ENCODE results near the gene KRTAP21-1.

KRTAP21-1 gene

GRCh38 chr21:30719401-30719800 is 35.8 kb downstream of the KRTAP21-1 start:
- H3K36me3 ChIP-seq (ENCODE audit: control insufficient read depth, insufficient read depth, low read length), result no peaks in the 10 kb centered on the region
- no peaks in the 10 kb centered on the region for H3K9me3 ChIP-seq (ENCODE audit: control insufficient read depth, insufficient read depth, low read length)
- H3K4me1 ChIP-seq (ENCODE audit: control insufficient read depth, insufficient read depth, low read length), result no peaks in the 10 kb centered on the region
- no peak overlapping the region for H3K27ac ChIP-seq (ENCODE audit: low read depth, low read length)
- H3K27me3 ChIP-seq (ENCODE audit: control insufficient read depth, insufficient read depth, low read length), result no peaks in the 10 kb centered on the region
- H3K4me3 ChIP-seq (ENCODE audit: low read depth, low read length), result no peak overlapping the region
- H3K9ac ChIP-seq (ENCODE audit: low read depth, low read length), result no peak overlapping the region

GRCh38 chr21:30718239-30718909 is 36.9 kb downstream of the KRTAP21-1 start, which contains the start of gene KRTAP21-3:
KRTAP21-3 (minus strand) TSS chr21:30718777; CDS start chr21:30718759, 18 bp downstream.
- Histone ChIP-seq H3K9ac (ENCODE audit: low read depth, low read length) (no peak within 1 kb of the TSS), H3K9me3 (ENCODE audit: control insufficient read depth, insufficient read depth, low read length) (no peaks in the 10 kb centered on the region), H3K36me3 (ENCODE audit: control insufficient read depth, insufficient read depth, low read length) (no peaks in the 10 kb centered on the region), H3K4me1 (ENCODE audit: control insufficient read depth, insufficient read depth, low read length) (no peaks in the 10 kb centered on the region), H3K27me3 (ENCODE audit: control insufficient read depth, insufficient read depth, low read length) (no peaks in the 10 kb centered on the region), H3K27ac (ENCODE audit: low read depth, low read length) (no peak within 1 kb of the TSS), H3K4me3 (ENCODE audit: low read depth, low read length) (no peak within 1 kb of the TSS)

- H3K9me3 ChIP-seq (ENCODE audit: control insufficient read depth, insufficient read depth, low read length), result peaks cover 2% of the 10 kb centered on the region; the same call in 1 of the 2 replicates
- no peaks in the 10 kb centered on the region for H3K4me1 ChIP-seq (ENCODE audit: control insufficient read depth, insufficient read depth, low read length)
- H3K27ac ChIP-seq (ENCODE audit: low read depth, low read length), result no peak overlapping the region
- H3K4me3 ChIP-seq (ENCODE audit: low read depth, low read length), result no peak overlapping the region
- H3K36me3 ChIP-seq (ENCODE audit: control insufficient read depth, insufficient read depth, low read length), result no peaks in the 10 kb centered on the region
- no peaks in the 10 kb centered on the region for H3K27me3 ChIP-seq (ENCODE audit: control insufficient read depth, insufficient read depth, low read length)
- H3K9ac ChIP-seq (ENCODE audit: low read depth, low read length), result no peak overlapping the region
Observed at GRCh38 chr21:30717105-30717504, 38.1 kb downstream of the KRTAP21-1 start.

- Histone ChIP-seq H3K27ac (ENCODE audit: low read depth, low read length) (no peak overlapping the region), H3K36me3 (ENCODE audit: control insufficient read depth, insufficient read depth, low read length) (no peaks in the 10 kb centered on the region), H3K4me3 (ENCODE audit: low read depth, low read length) (no peak overlapping the region), H3K4me1 (ENCODE audit: control insufficient read depth, insufficient read depth, low read length) (no peaks in the 10 kb centered on the region), H3K9me3 (ENCODE audit: control insufficient read depth, insufficient read depth, low read length) (peaks cover 2% of the 10 kb centered on the region; the same call in 1 of the 2 replicates), H3K9ac (ENCODE audit: low read depth, low read length) (no peak overlapping the region), H3K27me3 (ENCODE audit: control insufficient read depth, insufficient read depth, low read length) (no peaks in the 10 kb centered on the region)
Observed at GRCh38 chr21:30714946-30715345, 40.3 kb downstream of the KRTAP21-1 start.

GRCh38 chr21:30714456-30714855 is 40.8 kb downstream of the KRTAP21-1 start:
- no peaks in the 10 kb centered on the region for H3K36me3 ChIP-seq (ENCODE audit: control insufficient read depth, insufficient read depth, low read length)
- no peak overlapping the region for H3K9ac ChIP-seq (ENCODE audit: low read depth, low read length)
- no peaks in the 10 kb centered on the region for H3K4me1 ChIP-seq (ENCODE audit: control insufficient read depth, insufficient read depth, low read length)
- peaks cover 2% of the 10 kb centered on the region; the same call in 1 of the 2 replicates for H3K9me3 ChIP-seq (ENCODE audit: control insufficient read depth, insufficient read depth, low read length)
- H3K27ac ChIP-seq (ENCODE audit: low read depth, low read length), result no peak overlapping the region
- H3K27me3 ChIP-seq (ENCODE audit: control insufficient read depth, insufficient read depth, low read length), result no peaks in the 10 kb centered on the region
- no peak overlapping the region for H3K4me3 ChIP-seq (ENCODE audit: low read depth, low read length)

GRCh38 chr21:30713766-30714165 is 41.5 kb downstream of the KRTAP21-1 start:
- Histone ChIP-seq H3K27me3 (ENCODE audit: control insufficient read depth, insufficient read depth, low read length) (no peaks in the 10 kb centered on the region), H3K4me3 (ENCODE audit: low read depth, low read length) (no peak overlapping the region), H3K27ac (ENCODE audit: low read depth, low read length) (no peak overlapping the region), H3K4me1 (ENCODE audit: control insufficient read depth, insufficient read depth, low read length) (no peaks in the 10 kb centered on the region), H3K9me3 (ENCODE audit: control insufficient read depth, insufficient read depth, low read length) (peaks cover 2% of the 10 kb centered on the region; the same call in 1 of the 2 replicates), H3K9ac (ENCODE audit: low read depth, low read length) (no peak overlapping the region), H3K36me3 (ENCODE audit: control insufficient read depth, insufficient read depth, low read length) (no peaks in the 10 kb centered on the region)

- H3K27me3 ChIP-seq (ENCODE audit: control insufficient read depth, insufficient read depth, low read length), result no peaks in the 10 kb centered on the region
- no peak overlapping the region for H3K4me3 ChIP-seq (ENCODE audit: low read depth, low read length)
- H3K36me3 ChIP-seq (ENCODE audit: control insufficient read depth, insufficient read depth, low read length), result no peaks in the 10 kb centered on the region
- peaks cover 2% of the 10 kb centered on the region; the same call in 1 of the 2 replicates for H3K9me3 ChIP-seq (ENCODE audit: control insufficient read depth, insufficient read depth, low read length)
- H3K9ac ChIP-seq (ENCODE audit: low read depth, low read length), result no peak overlapping the region
- H3K4me1 ChIP-seq (ENCODE audit: control insufficient read depth, insufficient read depth, low read length), result no peaks in the 10 kb centered on the region
- H3K27ac ChIP-seq (ENCODE audit: low read depth, low read length), result no peak overlapping the region
Observed at GRCh38 chr21:30710499-30710898, 44.7 kb downstream of the KRTAP21-1 start.

- Histone ChIP-seq H3K27me3 (ENCODE audit: control insufficient read depth, insufficient read depth, low read length) (no peaks in the 10 kb centered on the region), H3K4me3 (ENCODE audit: low read depth, low read length) (no peak overlapping the region), H3K4me1 (ENCODE audit: control insufficient read depth, insufficient read depth, low read length) (no peaks in the 10 kb centered on the region), H3K9me3 (ENCODE audit: control insufficient read depth, insufficient read depth, low read length) (peaks cover 5% of the 10 kb centered on the region; the same call in 1 of the 2 replicates), H3K27ac (ENCODE audit: low read depth, low read length) (no peak overlapping the region), H3K36me3 (ENCODE audit: control insufficient read depth, insufficient read depth, low read length) (no peaks in the 10 kb centered on the region), H3K9ac (ENCODE audit: low read depth, low read length) (no peak overlapping the region)
Observed at GRCh38 chr21:30707409-30707808, 47.8 kb downstream of the KRTAP21-1 start.
